Endothelial cell of umbilical vein (primary cell): ENCODE data around the gene IDI2. TPM values are rescaled to one million over a fixed set of nuclear protein-coding genes. Genes with fewer than 3 reads are reported as not detected.

Experiments used
- BruUV-seq: library from RNA; stranded (reverse); fragments of 400-500 nt; replicated peaks from 2 replicates; lab custom pipeline; 2021; lab: Mats Ljungman, UMichigan
- CTCF ChIA-PET: fragments of 300-600, 350-600 bp; sonication (Branson Sonifier 250); formaldehyde crosslinking; loops from one replicate; lab custom pipeline; 2021; ENCODE audit warnings: antibody characterized with exemption, inconsistent platforms; lab: Charles Lee
- POLR2A ChIA-PET: fragments of 300-600, 350-600 bp; sonication (Branson Sonifier 250); formaldehyde crosslinking; loops from one replicate; lab custom pipeline; 2021; ENCODE audit warnings: antibody characterized with exemption, inconsistent platforms; lab: Charles Lee
- DNase-seq: peaks from one replicate; pipeline ENCODE4 v3.0.0-alpha.2; 2011; ENCODE audit warnings: low read depth, low spot score
- FAIRE-seq: peaks from 2 replicates; lab custom pipeline; 2011; peaks lifted over from hg19 to GRCh38; lab: Jason Lieb, UNC
- H2AFZ ChIP-seq: 2 replicates; pipeline ENCODE4 v1.6.0; 2012; ENCODE audit warnings: low read depth, low read length, control low read depth, inconsistent platforms
- H3K27ac ChIP-seq: 2 replicates; pipeline ENCODE4 v1.5.1; 2011; ENCODE audit warnings: low read depth, mild to moderate bottlenecking, control low read depth, low read length, moderate library complexity; ENCODE audit not compliant: insufficient read depth
- H3K27me3 ChIP-seq, 2 experiments: 2 replicates each; pipeline versions ENCODE4 v1.6.0 to v1.6.1; 2011; ENCODE audit warnings: low read length in 2 of 2, mixed read lengths in 1 of 2; ENCODE audit not compliant: control insufficient read depth in 2 of 2, insufficient read depth in 2 of 2
- H3K36me3 ChIP-seq, 2 experiments: 2 replicates in 1 of 2; 3 replicates in 1 of 2; pipeline ENCODE4 v1.5.1; 2011; ENCODE audit warnings: low read length in 2 of 2, mild to moderate bottlenecking in 1 of 2, moderate library complexity in 1 of 2; ENCODE audit not compliant: control insufficient read depth in 2 of 2, insufficient read depth in 2 of 2; ENCODE audit errors: extremely low read depth in 1 of 2
- H3K4me1 ChIP-seq: 3 replicates; pipeline ENCODE4 v1.5.1; 2011; ENCODE audit warnings: mild to moderate bottlenecking, low read length; ENCODE audit not compliant: control insufficient read depth, insufficient read depth; ENCODE audit errors: extremely low read depth
- H3K4me2 ChIP-seq: 2 replicates; pipeline ENCODE4 v1.6.1; 2011; ENCODE audit warnings: low read length, control low read depth, mixed read lengths; ENCODE audit not compliant: insufficient read depth
- H3K4me3 ChIP-seq, 3 experiments: fragments of 200-600 bp in 1 of 3; sonication (generic), shearing (Covaris generic) in 1 of 3; replicated peaks in 1 of 3; 2 replicates each; pipeline ENCODE4 v1.5.1; 2011 to 2016; ENCODE audit warnings: control low read depth in 3 of 3, low read length in 3 of 3, mild to moderate bottlenecking in 2 of 3, inconsistent platforms in 1 of 3, low read depth in 1 of 3, moderate library complexity in 1 of 3; ENCODE audit not compliant: insufficient read depth in 1 of 3
- H3K79me2 ChIP-seq: 2 replicates; pipeline ENCODE4 v1.6.0; 2012; ENCODE audit warnings: low read length, inconsistent platforms; ENCODE audit not compliant: control insufficient read depth, insufficient read depth
- H3K9ac ChIP-seq: replicated peaks from 2 replicates; pipeline ENCODE3; 2011; ENCODE audit warnings: low read length, control low read depth; ENCODE audit not compliant: insufficient read depth; ENCODE audit errors: extremely low read depth
- H3K9me1 ChIP-seq: replicated peaks from 3 replicates; pipeline ENCODE4 v1.6.0; 2011; ENCODE audit warnings: mild to moderate bottlenecking, low read length; ENCODE audit not compliant: control insufficient read depth, insufficient read depth; ENCODE audit errors: extremely low read depth
- H3K9me3 ChIP-seq: replicated peaks from 2 replicates; pipeline ENCODE4 v1.5.1; 2012; ENCODE audit warnings: low read length, inconsistent platforms; ENCODE audit not compliant: control insufficient read depth, insufficient read depth
- H4K20me1 ChIP-seq: replicated peaks from 2 replicates; pipeline ENCODE3; 2011; ENCODE audit warnings: mild to moderate bottlenecking, low read length; ENCODE audit not compliant: control insufficient read depth, insufficient read depth; ENCODE audit errors: extremely low read depth
- CTCF ChIP-seq, 2 donors: IDR thresholded peaks; 1 replicate in 1 of 2; 2 replicates in 1 of 2; pipeline ENCODE4 v1.5.1; 2011; ENCODE audit warnings: low read length in 2 of 2, mild to moderate bottlenecking in 2 of 2, moderate library complexity in 2 of 2, control low read depth in 1 of 2, inconsistent platforms in 1 of 2, low read depth in 1 of 2; ENCODE audit not compliant: insufficient read depth in 1 of 2; ENCODE audit errors: extremely low read depth in 1 of 2
- EZH2 ChIP-seq: IDR thresholded peaks from 2 replicates; pipeline ENCODE4 v1.6.1; 2012; ENCODE audit warnings: borderline replicate concordance, low read depth, mild to moderate bottlenecking, moderate library complexity, low read length, inconsistent platforms; ENCODE audit not compliant: severe bottlenecking
- FOS ChIP-seq: IDR thresholded peaks from 2 replicates; pipeline ENCODE4 v1.6.1; 2011; ENCODE audit warnings: mild to moderate bottlenecking, low read length, moderate library complexity, borderline replicate concordance; ENCODE audit not compliant: insufficient read depth
- GATA2 ChIP-seq: IDR thresholded peaks from 2 replicates; pipeline ENCODE4 v1.7.0; 2011; ENCODE audit warnings: low read depth, mild to moderate bottlenecking, moderate library complexity, mixed read lengths, low read length; ENCODE audit not compliant: insufficient read length, insufficient read depth
- JUN ChIP-seq: IDR thresholded peaks from 2 replicates; pipeline ENCODE4 v1.6.1; 2011; ENCODE audit warnings: borderline replicate concordance, low read depth; ENCODE audit not compliant: insufficient read length, insufficient read depth
- MYC ChIP-seq: IDR thresholded peaks from one replicate; pipeline ENCODE4 v1.6.1; 2011; ENCODE audit warnings: mild to moderate bottlenecking, low read depth, low read length
- POLR2A ChIP-seq: IDR thresholded peaks from 2 replicates; pipeline ENCODE4 v1.6.1; 2012; ENCODE audit warnings: low read depth, mild to moderate bottlenecking, control low read depth, low read length
- POLR2AphosphoS5 ChIP-seq: IDR thresholded peaks from 2 replicates; pipeline ENCODE4 v1.6.1; 2012; ENCODE audit warnings: low read depth, mild to moderate bottlenecking, control low read depth, low read length, moderate library complexity; ENCODE audit not compliant: insufficient read depth
- dilution Hi-C: fragments of 300-500 bp; cut with MboI; formaldehyde crosslinking; loops from one replicate; pipeline ENCODE4 v1.15.0; 2019; ENCODE audit warnings: low sequenced_read_pairs; ENCODE audit not compliant: extremely low pct_ligation_motif_present
- intact Hi-C: fragments of 100-400 bp; cut with micrococcal nuclease; formaldehyde crosslinking; loops from one replicate; pipeline ENCODE4 v1.10.0; 2022
- polyA plus RNA-seq, 4 experiments: library from polyadenylated mRNA; depleted of rRNA in 3 of 4; stranded (reverse) in 3 of 4; unstranded in 1 of 4; fragments of >200 nt; gene quantifications; 2 replicates each; pipeline versions ENCODE4 v1.2.1 to v1.2.3, GENCODE V29; 2011 to 2012; ENCODE audit warnings: missing spikeins in 1 of 4
- total RNA-seq: library from RNA; stranded (reverse); gene quantifications from 2 replicates; pipeline ENCODE4 v1.2.3, GENCODE V29; 2021

The IDI2 gene
- total and polyA plus RNA-seq, 2 donors (not counting 3 experiments of a cell fraction or from before 2014, with no cell fraction given) = not detected

GRCh38 chr10:1064964-1065247 is 39.2 kb upstream of the IDI2 start:
- H3K4me2 ChIP-seq = peak overlapping the region; percentile 29
- ChIA-PET CTCF (interaction anchor here (0.9 to 1.2 kb wide), 4 partner anchors 9 to 45 kb away, joined by 3 to 5 read pairs (median 4); partner anchors contain the start of genes IDI1 and WDR37), POLR2A (interaction anchor here (0.6 kb wide), 1 partner anchor 16 kb away, joined by 4 read pairs; no protein-coding TSS in a partner anchor)
- H3K36me3 ChIP-seq = no peaks in the 10 kb centered on the region
- BruUV-seq = no TSS peak
- TF ChIP-seq POLR2AphosphoS5 (peak; percentile 54), FOS (no peak)
- H3K4me1 ChIP-seq = peaks cover 49% of the 10 kb centered on the region
- H4K20me1 ChIP-seq = no peaks in the 10 kb centered on the region
- H3K27me3 ChIP-seq = no peaks in the 10 kb centered on the region
- no peaks in the 10 kb centered on the region for H3K9me1 ChIP-seq
- DNase-seq = peak; percentile 66
- intact Hi-C loops (no loop called here), dilution Hi-C loops (no loop called here)
- no peak overlapping the region for H3K4me3 ChIP-seq
- no peaks in the 10 kb centered on the region for H3K9me3 ChIP-seq
- H3K9ac ChIP-seq = peak overlapping the region; percentile 12
- peak overlapping the region; percentile 50 for H3K27ac ChIP-seq
- peaks cover 79% of the 10 kb centered on the region for H3K79me2 ChIP-seq
- no peak overlapping the region for H2AFZ ChIP-seq
- no peak for FAIRE-seq

- Histone ChIP-seq H3K9me3 (no peaks in the 10 kb centered on the region), H3K9ac (no peak overlapping the region), H4K20me1 (no peaks in the 10 kb centered on the region), H3K27ac (no peak overlapping the region), H3K36me3 (no peaks in the 10 kb centered on the region), H2AFZ (no peak overlapping the region), H3K4me1 (peaks cover 49% of the 10 kb centered on the region), H3K9me1 (no peaks in the 10 kb centered on the region), H3K4me2 (peak overlapping the region; percentile 21), H3K79me2 (peaks cover 78% of the 10 kb centered on the region), H3K4me3 (no peak overlapping the region), H3K27me3 (no peaks in the 10 kb centered on the region)
- ChIA-PET POLR2A (no interaction called here), CTCF (interaction anchor here (2.2 kb wide), 1 partner anchor 13 kb away, joined by 6 read pairs; no protein-coding TSS in a partner anchor)
- dilution Hi-C loops = no loop called here
- BruUV-seq = no TSS peak
- DNase-seq (no peak), FAIRE-seq (peak; percentile 26)
- intact Hi-C loops = no loop called here
- TF ChIP-seq FOS = no peak
- TF ChIP-seq JUN = no peak
- TF ChIP-seq GATA2 = no peak
- TF ChIP-seq POLR2A = no peak
- TF ChIP-seq MYC = no peak
- no peak for TF ChIP-seq POLR2AphosphoS5
- no peak for TF ChIP-seq EZH2
- no peak for TF ChIP-seq CTCF (IDR thresholded peaks at IDR 0.05; ENCODE audit: extremely low read depth in 1 of 2, insufficient read depth in 1 of 2, low read depth in 1 of 2, low read length in 2 of 2)
Observed at GRCh38 chr10:1063232-1063865, 37.7 kb upstream of the IDI2 start.
